HG03103 (cell line): Measurements from ENCODE around the gene KLHL2.
"Not testable (repeated sequence)": the region's sequence is repeated elsewhere in the genome, so short reads cannot be mapped to it uniquely, and the experiment has no call there.

ENCODE experiments used
- ATAC-seq: cut with Tn5 transposase; IDR thresholded peaks from one replicate; pipeline ENCODE4 v1.9.1; 2021; ENCODE audit warnings: low read depth; ENCODE audit not compliant: unreplicated experiment

Gene KLHL2

GRCh38 chr4:165199722-165200121, 7.6 kb upstream of the KLHL2 start:
- ATAC-seq, result no peak

DNA sequence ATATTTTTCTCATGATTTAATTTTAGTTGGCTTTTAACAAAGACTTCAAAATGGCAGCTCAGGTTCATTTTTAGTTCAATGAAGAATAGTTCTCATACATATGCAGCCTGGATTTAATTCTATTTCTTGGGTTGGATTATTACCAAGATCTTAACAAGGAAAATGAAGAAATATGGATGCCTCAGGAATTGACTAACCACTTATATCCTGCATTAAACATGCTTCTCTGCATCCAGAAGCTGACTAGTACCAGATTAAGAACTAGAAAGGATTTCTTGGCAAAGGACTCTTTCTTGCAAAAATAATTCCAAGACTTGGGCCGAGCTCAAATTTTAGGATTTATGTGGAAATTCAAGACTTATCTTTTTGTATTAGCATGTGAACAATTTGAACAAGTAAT, 5.6 kb upstream of the KLHL2 start:
- no peak for ATAC-seq

- no peak for ATAC-seq
Observed at GRCh38 chr4:165203541-165204461, 3.6 kb upstream of the KLHL2 start.

DNA sequence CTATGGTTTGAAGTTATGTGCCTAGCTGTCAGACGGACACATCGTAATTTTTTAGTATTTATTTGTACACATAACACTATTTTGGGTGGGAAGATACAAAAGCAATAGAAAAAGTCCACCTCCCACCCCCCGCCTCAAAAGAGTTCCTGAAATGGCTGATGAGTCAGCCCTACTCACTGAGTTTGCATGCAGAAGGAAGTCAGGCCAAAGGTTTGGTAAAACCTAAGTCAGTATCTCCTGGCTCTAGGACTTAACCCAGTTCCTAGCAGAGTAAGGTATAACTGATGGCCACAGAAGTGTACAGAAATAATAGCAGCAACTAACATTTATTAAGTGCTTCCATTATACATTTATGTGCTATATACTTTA, 2.9 kb upstream of the KLHL2 start:
- ATAC-seq, result no peak

GRCh38 chr4:165207016-165207430, 338 bp upstream of the KLHL2 start:
- peak; percentile 22 for ATAC-seq

GRCh38 chr4:165208221-165208652, 876 bp downstream of the KLHL2 start:
- peak; percentile 12 for ATAC-seq

GRCh38 chr4:165208741-165209388, 1.5 kb downstream of the KLHL2 start:
- ATAC-seq, result no peak

GRCh38 chr4:165209796-165210195, 2.4 kb downstream of the KLHL2 start:
- ATAC-seq, result no peak

DNA sequence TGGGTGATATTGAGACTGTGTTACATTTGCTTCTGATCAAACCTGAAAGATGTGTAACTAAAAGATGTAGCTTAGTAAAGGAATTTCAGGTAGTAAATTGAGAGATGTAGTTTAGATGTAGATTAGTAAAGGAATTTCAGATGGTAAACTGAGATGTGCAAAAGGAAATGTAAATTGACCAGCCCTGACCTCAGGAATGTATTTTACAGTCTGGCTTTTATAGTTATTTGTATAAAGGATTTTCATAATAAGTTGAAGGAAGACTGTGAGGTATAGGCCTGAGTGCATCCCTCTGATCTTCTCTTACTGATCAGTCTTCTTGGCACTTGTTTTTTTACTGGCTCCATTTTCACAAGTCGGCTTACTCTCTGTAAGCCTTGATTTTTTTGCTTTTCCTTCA, 3.2 kb downstream of the KLHL2 start:
- ATAC-seq, result no peak

DNA sequence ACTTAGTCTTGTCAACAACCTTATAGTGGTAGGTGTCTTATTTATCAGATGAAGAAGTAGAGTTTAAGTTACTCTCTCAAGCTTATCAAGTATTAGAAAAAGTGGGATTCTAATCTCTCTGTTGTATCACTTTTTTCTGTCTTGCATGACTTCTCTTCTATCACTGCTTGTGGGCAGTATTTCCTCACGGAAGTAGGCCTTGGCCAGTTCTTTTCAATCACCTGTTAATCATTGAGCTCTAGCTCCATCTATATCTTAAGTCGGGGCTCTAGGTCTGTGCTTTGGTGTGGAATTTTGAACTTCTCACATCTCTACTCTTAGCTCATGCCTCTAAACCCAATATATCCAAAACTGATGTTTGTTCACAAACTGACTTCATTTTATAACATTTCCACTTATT, 5.3 kb downstream of the KLHL2 start:
- not testable (repeated sequence) for ATAC-seq

DNA sequence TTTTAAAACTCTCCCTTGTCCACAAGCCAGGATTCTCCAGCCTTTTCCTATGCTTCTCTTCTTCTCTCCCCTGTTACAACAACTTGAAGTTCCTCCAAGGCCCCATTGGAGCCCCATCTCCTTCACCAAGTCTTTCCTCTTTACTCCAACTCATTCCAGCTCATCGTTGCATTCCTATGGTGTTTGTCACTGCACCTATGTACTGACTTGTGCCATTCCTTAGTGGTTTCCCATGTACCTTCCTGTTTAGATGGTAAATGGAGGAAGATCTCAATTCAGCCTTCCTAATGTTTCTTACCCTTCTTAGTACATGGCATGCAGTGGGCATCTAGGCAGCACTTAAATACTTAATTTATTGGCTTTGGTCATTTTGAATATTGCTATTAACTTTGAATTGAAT, 6.0 kb downstream of the KLHL2 start:
- not testable (repeated sequence) for ATAC-seq

- ATAC-seq, result not testable (repeated sequence)
Observed at GRCh38 chr4:165213991-165214709, 6.8 kb downstream of the KLHL2 start.

- ATAC-seq, result peak; percentile 41
Observed at GRCh38 chr4:165215034-165215751, 7.8 kb downstream of the KLHL2 start.

- ATAC-seq, result peak; percentile 66
Observed at GRCh38 chr4:165215761-165216487, 8.6 kb downstream of the KLHL2 start.

DNA sequence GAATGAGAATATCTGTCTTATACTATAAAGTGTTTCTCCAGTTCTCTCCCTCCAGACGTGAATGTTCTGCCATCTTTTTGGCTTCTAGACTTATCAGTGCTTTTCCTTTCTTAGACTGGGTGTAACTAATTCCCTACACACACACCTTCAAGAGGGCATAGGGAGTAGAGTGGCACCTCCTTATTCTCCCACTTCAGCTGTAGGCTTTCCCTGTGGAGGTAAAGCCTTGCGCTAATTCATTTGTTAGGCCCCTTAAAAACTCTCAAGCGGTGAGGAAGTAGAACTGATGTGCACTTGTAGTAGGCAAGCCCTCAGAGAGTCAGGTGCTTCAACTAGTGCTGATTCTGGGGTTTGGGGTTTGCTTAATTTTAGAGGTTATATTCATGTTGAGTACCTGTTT, 10.0 kb downstream of the KLHL2 start:
- no peak for ATAC-seq

DNA sequence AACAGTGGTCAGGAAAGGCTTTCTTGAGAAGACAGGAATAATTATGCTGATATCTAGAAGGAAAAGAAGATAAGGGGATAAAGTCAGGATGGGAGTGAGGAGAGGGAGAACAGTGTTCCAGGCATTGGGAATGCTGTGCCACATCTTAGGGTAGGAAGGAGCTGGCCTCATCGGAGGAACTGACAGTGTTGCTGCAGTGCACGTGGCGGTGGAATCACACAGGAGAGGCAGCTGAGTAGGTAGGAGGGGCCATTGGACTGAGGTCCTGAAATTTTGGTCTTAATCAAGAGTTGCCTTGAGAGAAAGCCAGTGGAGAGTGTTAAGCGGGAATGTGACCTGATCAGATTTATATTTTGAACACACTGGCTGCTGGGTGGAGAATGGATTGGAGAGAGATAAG, 13.9 kb downstream of the KLHL2 start:
- ATAC-seq, result not testable (repeated sequence)

GRCh38 chr4:165221993-165222650, 14.8 kb downstream of the KLHL2 start:
- not testable (repeated sequence) for ATAC-seq

- no peak for ATAC-seq
Observed at GRCh38 chr4:165222651-165222994, 15.3 kb downstream of the KLHL2 start.

GRCh38 chr4:165227401-165227800, 20.0 kb downstream of the KLHL2 start:
- ATAC-seq, result not testable (repeated sequence)
